Thyroid gland (tissue), 4 donors: Measurements from ENCODE around the gene TMEM131L. TPM values are rescaled to one million over a fixed set of nuclear protein-coding genes. Genes with fewer than 3 reads are reported as not detected.

Experiments used
- DNase-seq, 2 donors: peaks; one replicate each; pipeline ENCODE4 v3.0.0-alpha.2; 2019
- H3K27ac ChIP-seq, 3 donors: fragments of 200-600 bp; sonication (generic); 1 replicate in 2 of 3; 2 replicates in 1 of 3; pipeline ENCODE4 v1.5.1; 2016 to 2019; ENCODE audit warnings: mild to moderate bottlenecking in 1 of 3, moderate library complexity in 1 of 3
- H3K27me3 ChIP-seq: fragments of 200-600 bp; sonication (generic); one replicate; pipeline ENCODE4 v1.5.1; 2019
- H3K36me3 ChIP-seq, 2 donors: fragments of 200-600 bp; sonication (generic); one replicate each; pipeline ENCODE4 v1.5.1; 2016 to 2019
- H3K4me1 ChIP-seq, 2 donors: fragments of 200-600 bp; sonication (generic); one replicate each; pipeline ENCODE4 v1.5.1; 2017 to 2019
- H3K4me3 ChIP-seq, 3 donors: fragments of 200-600 bp; sonication (generic); replicated peaks in 1 of 3; 1 replicate in 2 of 3; 2 replicates in 1 of 3; pipeline ENCODE4 v1.5.1; 2016; ENCODE audit warnings: mild to moderate bottlenecking in 1 of 3
- H3K9me3 ChIP-seq: fragments of 200-600 bp; sonication (generic); one replicate; pipeline ENCODE4 v1.5.1; 2017
- POLR2A ChIP-seq, 2 donors: fragments of 450-650 bp; IDR thresholded peaks; one replicate each; pipeline ENCODE4 v1.6.1; 2017; ENCODE audit warnings: antibody characterized with exemption in 2 of 2, mild to moderate bottlenecking in 2 of 2, moderate library complexity in 1 of 2
- WGBS, 2 donors: methylation state at CpG; one replicate each; pipeline ENCODE4 v1.1.5; 2017; 5-methylcytosine and 5-hydroxymethylcytosine counted together
- intact Hi-C: fragments of 100-400 bp; cut with DNase I; formaldehyde crosslinking; loops from one replicate; pipeline ENCODE4 v1.15.1; 2023
- total RNA-seq, 4 donors: library from RNA; depleted of rRNA; stranded (reverse); fragments of >200 nt; gene quantifications; one replicate each; pipeline ENCODE4 v1.2.3, GENCODE V29; 2016
- TF ChIP-seq, protein P1 (sequence below), 6 experiments: fragments of 200-600 bp in 3 of 6; fragments of 450-650 bp in 3 of 6; sonication (generic) in 3 of 6; IDR thresholded peaks; one replicate each; pipeline ENCODE4 v1.5.1; 2016 to 2019; ENCODE audit warnings: antibody characterized with exemption in 6 of 6, mild to moderate bottlenecking in 2 of 6, inconsistent platforms in 1 of 6, moderate library complexity in 1 of 6

Gene TMEM131L
- total RNA-seq, 4 donors from 2014 or later = 11.1 to 17.9 (median 16.4) TPM

DNA sequence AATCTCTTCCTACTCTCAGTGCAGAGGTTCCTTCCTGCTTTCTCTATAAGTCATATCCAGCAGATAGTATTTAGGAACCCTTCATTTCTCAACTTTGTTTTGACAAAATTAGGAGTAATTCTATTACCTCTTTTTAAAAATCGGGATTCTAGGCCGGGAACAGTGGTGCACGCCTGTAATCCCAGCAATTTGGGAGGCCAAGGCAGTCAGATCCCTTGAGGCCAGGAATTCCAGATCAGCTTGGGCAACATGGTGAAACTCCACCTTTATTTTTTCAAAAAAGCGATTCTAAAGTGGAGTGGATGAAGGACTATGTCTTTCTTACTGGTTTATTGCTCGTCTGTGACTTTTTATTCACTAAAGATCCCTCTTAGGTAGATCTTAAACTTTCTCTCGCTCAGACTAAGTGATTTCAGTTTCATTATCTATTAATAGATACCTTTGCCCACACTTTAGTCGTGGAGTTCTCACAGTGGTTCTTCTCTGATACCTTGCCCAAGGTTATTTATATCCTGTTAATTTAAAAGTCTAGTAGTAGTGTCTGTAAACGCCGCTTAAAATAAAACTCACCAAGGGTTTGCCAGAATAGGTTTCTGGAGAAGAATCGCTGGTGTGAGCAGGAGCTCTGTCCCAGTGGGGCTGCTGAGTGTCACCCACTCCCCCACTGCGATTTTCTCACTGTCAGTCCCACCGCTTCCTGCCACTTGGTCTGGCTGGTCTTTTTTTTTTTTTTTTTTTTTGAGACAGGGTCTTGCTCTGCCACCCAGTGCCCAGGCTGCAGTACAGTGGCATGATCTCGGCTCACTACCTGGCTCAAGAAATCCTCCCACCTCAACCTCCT, 27.0 kb upstream of the TMEM131L start:
- Histone ChIP-seq H3K27me3 (no peaks in the 10 kb centered on the region), H3K9me3 (no peaks in the 10 kb centered on the region), H3K4me3 (no peak overlapping the region), H3K4me1 (no peaks in the 10 kb centered on the region), H3K27ac (no peak overlapping the region), H3K36me3 (no peaks in the 10 kb centered on the region)
- TF ChIP-seq POLR2A (IDR thresholded peaks at IDR 0.05) = no peak
- TF ChIP-seq, protein P1, sequence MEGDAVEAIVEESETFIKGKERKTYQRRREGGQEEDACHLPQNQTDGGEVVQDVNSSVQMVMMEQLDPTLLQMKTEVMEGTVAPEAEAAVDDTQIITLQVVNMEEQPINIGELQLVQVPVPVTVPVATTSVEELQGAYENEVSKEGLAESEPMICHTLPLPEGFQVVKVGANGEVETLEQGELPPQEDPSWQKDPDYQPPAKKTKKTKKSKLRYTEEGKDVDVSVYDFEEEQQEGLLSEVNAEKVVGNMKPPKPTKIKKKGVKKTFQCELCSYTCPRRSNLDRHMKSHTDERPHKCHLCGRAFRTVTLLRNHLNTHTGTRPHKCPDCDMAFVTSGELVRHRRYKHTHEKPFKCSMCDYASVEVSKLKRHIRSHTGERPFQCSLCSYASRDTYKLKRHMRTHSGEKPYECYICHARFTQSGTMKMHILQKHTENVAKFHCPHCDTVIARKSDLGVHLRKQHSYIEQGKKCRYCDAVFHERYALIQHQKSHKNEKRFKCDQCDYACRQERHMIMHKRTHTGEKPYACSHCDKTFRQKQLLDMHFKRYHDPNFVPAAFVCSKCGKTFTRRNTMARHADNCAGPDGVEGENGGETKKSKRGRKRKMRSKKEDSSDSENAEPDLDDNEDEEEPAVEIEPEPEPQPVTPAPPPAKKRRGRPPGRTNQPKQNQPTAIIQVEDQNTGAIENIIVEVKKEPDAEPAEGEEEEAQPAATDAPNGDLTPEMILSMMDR (IDR thresholded peaks at IDR 0.05) = no peak
- no peak for DNase-seq
- intact Hi-C loops = loop anchor here (10.0 kb wide), 1 partner anchor 136 kb away; no protein-coding TSS in a partner anchor
- 76 to 84% methylated on average over 13 of the region's 13 CpGs for WGBS, 2 donors

DNA sequence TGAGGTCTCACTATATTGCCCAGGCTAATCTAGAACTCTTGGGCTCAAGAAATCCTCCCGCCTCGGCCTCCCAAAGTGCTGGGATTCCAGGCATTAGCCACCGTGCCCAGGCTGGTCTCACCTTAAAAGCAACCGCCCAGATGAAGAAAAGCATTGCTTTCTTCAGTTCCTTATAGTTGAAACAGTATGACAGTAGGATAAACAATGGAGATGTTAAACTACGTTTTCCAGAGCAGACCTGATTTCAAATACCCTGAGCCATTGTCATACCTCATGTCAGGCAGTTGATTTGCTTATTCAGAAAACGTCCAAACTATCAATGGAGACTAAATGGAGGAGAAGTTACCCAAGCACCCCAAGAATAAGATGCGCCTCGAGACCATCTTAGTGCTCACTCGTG, 26.3 kb upstream of the TMEM131L start:
- TF ChIP-seq, protein P1 (IDR thresholded peaks at IDR 0.05) = no peak
- TF ChIP-seq POLR2A (IDR thresholded peaks at IDR 0.05) = no peak
- H3K27ac ChIP-seq = no peak overlapping the region
- no peaks in the 10 kb centered on the region for H3K36me3 ChIP-seq
- intact Hi-C loops = loop anchor here (10.0 kb wide), 1 partner anchor 135 kb away; no protein-coding TSS in a partner anchor
- 89 to 91% methylated on average over 9 of the region's 9 CpGs for WGBS, 2 donors
- no peak for DNase-seq
- no peaks in the 10 kb centered on the region for H3K27me3 ChIP-seq
- H3K9me3 ChIP-seq = no peaks in the 10 kb centered on the region
- H3K4me1 ChIP-seq = no peaks in the 10 kb centered on the region
- H3K4me3 ChIP-seq = no peak overlapping the region

DNA sequence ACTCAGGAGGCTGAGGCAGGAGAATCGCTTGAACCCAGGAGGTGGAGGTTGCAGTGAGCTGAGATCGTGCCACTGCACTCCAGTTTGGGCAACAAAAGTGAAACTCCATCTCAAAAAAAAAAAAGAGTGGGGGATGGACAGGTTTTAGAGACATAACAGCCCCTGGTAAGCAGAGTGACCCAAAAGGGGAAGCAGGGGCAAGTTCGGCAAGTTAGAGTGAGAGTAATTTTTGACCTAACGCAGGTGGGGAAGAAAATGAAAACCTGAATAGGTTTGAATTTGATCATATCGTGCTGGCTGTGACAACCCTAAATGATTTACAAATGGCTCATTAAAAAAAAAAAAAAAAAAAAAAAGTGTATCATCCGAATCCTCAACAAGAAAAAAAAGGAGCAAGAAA, 25.7 kb upstream of the TMEM131L start:
- no peaks in the 10 kb centered on the region for H3K36me3 ChIP-seq
- no peak overlapping the region for H3K27ac ChIP-seq
- intact Hi-C loops = no loop called here
- no peak for DNase-seq
- H3K4me3 ChIP-seq = no peak overlapping the region
- no peak for TF ChIP-seq POLR2A (IDR thresholded peaks at IDR 0.05)
- TF ChIP-seq, protein P1 (IDR thresholded peaks at IDR 0.05) = no peak
- H3K4me1 ChIP-seq = no peaks in the 10 kb centered on the region
- WGBS, 2 donors = 93 to 94% methylated on average over 6 of the region's 6 CpGs
- H3K9me3 ChIP-seq = no peaks in the 10 kb centered on the region
- no peaks in the 10 kb centered on the region for H3K27me3 ChIP-seq

GRCh38 chr4:153447175-153447905, 18.8 kb upstream of the TMEM131L start:
- TF ChIP-seq, protein P1 (IDR thresholded peaks at IDR 0.05) = no peak
- no peak for TF ChIP-seq POLR2A (IDR thresholded peaks at IDR 0.05)
- Histone ChIP-seq H3K4me1 (peaks cover 0 to 9% of the 10 kb centered on the region in 2 donors), H3K36me3 (no peaks in the 10 kb centered on the region), H3K27me3 (no peaks in the 10 kb centered on the region), H3K27ac (no peak overlapping the region), H3K9me3 (no peaks in the 10 kb centered on the region), H3K4me3 (no peak overlapping the region)
- WGBS, 2 donors = 79% methylated on average over 5 of the region's 5 CpGs
- no peak for DNase-seq
- intact Hi-C loops = no loop called here
